Muscle of back (tissue), 13 donors: ENCODE results near the gene CLEC4E. TPM values are rescaled to one million over a fixed set of nuclear protein-coding genes. Genes with fewer than 3 reads are reported as not detected.
"Not testable (repeated sequence)": the region's sequence is repeated elsewhere in the genome, so short reads cannot be mapped to it uniquely, and the experiment has no call there.

ENCODE experiments used
- DNase-seq, 3 donors: peaks; one replicate each; pipeline versions ENCODE4 v3.0.0 to v3.0.0-alpha.2; 2013
- long read RNA-seq, 9 donors: transcript quantifications; one replicate each; lab custom pipeline, GENCODE V29; 2026
- polyA plus RNA-seq, 10 donors: library from polyadenylated mRNA; unstranded; fragments of 120-200 nt; gene quantifications; one replicate each; pipeline ENCODE4 v1.2.1, GENCODE V29; 2013; ENCODE audit not compliant: insufficient read length in 10 of 10

Gene CLEC4E
- under 1 TPM in 2 of 10 donors, not detected in 8; 0.14 to 0.21 TPM for polyA plus RNA-seq
- long read RNA-seq, donor 1, result 0 reads
- long read RNA-seq, donor 2, result 0 reads
- long read RNA-seq, donor 3, result 0 reads
- long read RNA-seq, donor 4, result 0 reads
- long read RNA-seq, donor 5, result 0 reads
- long read RNA-seq, donor 6, result 0 reads
- long read RNA-seq, donor 7, result 0 reads
- long read RNA-seq, donor 8, result 0 reads
- long read RNA-seq, donor 9, result 0 reads

DNA sequence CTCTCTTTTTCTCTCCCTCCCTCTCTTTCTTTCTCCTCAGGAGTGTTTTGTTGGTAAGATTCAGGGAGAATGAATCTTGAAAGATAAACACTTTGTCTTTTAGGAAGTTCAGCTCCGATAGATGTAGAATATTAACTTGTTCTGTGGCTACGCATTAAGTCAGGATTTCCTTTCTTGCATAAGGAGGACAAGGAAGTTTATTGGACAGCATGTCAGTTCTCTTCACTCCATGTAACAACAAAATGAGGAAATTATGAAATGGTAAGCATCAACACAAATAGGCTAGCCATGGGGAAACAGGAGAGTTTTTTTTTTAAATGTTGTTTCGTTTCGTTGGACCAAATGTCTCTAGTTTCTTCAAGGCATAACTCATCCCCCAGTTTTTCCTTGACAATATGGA is at the start of gene CLEC4E:
Gene CLEC4E (minus strand): TSS at position 75 of the 400 bp plus-strand sequence. CDS start 108 bp downstream, outside the sequence.
- not testable (repeated sequence) for DNase-seq

GRCh38 chr12:8589679-8590078 is 49.0 kb upstream of the CLEC4E start:
- DNase-seq, result no peak

- DNase-seq, result not testable (repeated sequence)
Observed at GRCh38 chr12:8584478-8584877, 43.8 kb upstream of the CLEC4E start.

GRCh38 chr12:8584004-8584403 is 43.3 kb upstream of the CLEC4E start:
- DNase-seq, result peak in 2 of 3 donors; percentile 22 to 45

GRCh38 chr12:8581098-8581784 is 40.5 kb upstream of the CLEC4E start:
- DNase-seq, result no peak

DNA sequence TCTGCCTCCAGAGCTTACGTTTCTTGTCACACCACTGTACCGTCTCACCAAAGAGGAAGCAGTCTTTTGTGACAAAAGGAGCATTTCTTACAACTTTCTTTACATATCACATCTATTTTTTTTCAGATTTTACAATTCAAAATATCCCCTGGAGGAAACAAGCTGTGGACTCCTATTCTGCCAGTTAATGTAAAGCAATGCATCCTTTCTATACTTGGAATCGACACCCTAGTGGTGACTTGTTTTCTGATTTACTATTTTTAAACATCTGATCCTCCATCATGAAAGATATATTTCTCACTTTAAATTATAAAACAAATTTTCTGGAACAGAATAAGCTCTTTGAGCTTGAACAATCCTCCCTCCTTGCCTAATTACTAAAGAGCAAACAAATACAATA is 37.2 kb upstream of the CLEC4E start:
- no peak for DNase-seq

DNA sequence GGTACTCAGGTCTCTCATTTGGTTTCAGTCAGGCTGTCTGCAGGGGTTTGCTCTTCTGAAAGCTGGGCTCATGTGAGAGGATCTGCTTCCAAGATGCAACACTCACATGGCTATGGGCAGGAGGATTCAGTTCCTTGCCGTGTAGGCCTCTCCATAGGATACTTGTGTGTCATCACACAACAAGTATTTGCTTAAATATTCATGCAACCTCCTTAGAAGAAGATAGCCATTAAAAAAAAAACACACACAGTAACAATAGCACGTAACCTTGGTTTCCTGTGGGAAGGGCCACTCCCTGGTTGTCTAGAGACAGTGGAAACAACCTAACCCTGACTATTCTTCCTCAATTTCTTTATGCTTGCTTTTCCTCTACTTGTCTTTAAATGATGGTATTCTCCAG is 31.8 kb upstream of the CLEC4E start:
- peak in 2 of 3 donors; percentile 13 to 17 for DNase-seq

- no peak for DNase-seq
Observed at GRCh38 chr12:8566525-8566924, 25.8 kb upstream of the CLEC4E start.

GRCh38 chr12:8566052-8566451 is 25.3 kb upstream of the CLEC4E start:
- not testable (repeated sequence) for DNase-seq

- DNase-seq, result no peak
Observed at GRCh38 chr12:8564656-8565055, 24.0 kb upstream of the CLEC4E start.

DNA sequence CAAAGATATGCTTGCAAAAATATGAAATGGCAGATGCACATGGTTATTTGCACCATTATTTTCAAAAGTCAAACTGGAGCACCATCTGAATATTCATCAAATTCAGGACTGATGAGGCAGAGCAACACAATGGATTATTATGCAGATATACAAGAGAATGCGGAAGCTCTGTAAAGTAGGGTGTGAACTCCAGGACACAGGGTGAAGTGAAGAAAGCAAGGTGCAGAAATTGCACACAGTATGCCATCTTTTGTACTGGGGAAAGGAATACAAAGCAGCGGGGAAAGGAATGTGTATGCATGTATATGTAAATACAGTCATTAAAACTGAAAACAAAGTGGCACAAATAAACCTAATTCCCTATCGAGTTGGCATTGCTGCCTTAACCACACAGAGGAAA is 22.7 kb upstream of the CLEC4E start:
- DNase-seq, result no peak

GRCh38 chr12:8562310-8562709 is 21.6 kb upstream of the CLEC4E start:
- no peak for DNase-seq

DNA sequence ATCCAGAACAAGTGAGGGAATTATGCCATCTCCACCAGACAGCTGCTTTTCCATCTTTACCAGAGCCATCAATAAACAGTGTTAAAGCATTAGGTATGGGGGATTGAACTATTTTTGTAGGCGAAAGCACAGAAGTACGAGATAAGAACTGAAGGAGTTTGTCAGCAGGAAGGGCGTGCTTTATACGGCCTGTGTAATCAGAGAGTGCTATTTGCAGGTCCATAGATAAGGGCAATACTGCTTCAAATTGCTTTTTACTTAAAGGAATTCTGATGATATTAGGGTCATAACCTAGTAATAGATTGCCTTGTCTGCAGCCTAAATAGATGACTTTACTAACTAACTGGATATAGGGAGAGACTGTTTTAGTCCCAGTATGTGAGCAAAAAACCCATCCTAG is 20.3 kb upstream of the CLEC4E start:
- DNase-seq, result no peak

- DNase-seq, result no peak
Observed at GRCh38 chr12:8559676-8560075, 19.0 kb upstream of the CLEC4E start.

GRCh38 chr12:8556531-8557097 is 15.9 kb upstream of the CLEC4E start:
- no peak for DNase-seq

GRCh38 chr12:8554451-8555195 is 13.9 kb upstream of the CLEC4E start:
- DNase-seq, result no peak

GRCh38 chr12:8553088-8553627 is 12.5 kb upstream of the CLEC4E start:
- no peak for DNase-seq

DNA sequence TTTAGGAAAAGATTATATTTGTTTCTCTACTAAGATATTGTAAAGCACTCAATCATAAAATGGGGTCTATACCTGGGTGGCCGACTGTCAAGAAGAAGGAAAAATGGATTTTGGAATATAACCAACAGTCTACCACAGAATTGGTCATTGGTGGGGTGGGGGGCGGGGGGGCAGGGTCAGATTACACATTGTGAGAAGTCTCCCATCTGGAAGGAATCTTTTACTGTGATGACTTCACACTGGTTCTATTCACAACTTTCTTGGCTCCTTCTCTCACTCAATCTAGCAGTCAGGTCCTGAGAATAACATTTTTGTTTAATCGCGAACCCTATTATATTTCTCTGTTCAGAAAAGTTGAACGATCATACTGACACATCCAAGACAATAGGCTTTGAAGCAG is 8.7 kb upstream of the CLEC4E start:
- no peak for DNase-seq

- no peak for DNase-seq
Observed at GRCh38 chr12:8548192-8548591, 7.5 kb upstream of the CLEC4E start.

- no peak for DNase-seq
Observed at GRCh38 chr12:8547645-8548044, 6.9 kb upstream of the CLEC4E start.

GRCh38 chr12:8546591-8546990 is 5.9 kb upstream of the CLEC4E start:
- DNase-seq, result no peak

GRCh38 chr12:8544295-8544694 is 3.6 kb upstream of the CLEC4E start:
- DNase-seq, result peak; percentile 49 to 74 (median 68)
